Testis (tissue), 5 donors: ENCODE results near the gene CTNNA1. TPM values are rescaled to one million over a fixed set of nuclear protein-coding genes. Genes with fewer than 3 reads are reported as not detected.
"Not testable (repeated sequence)": the region's sequence is repeated elsewhere in the genome, so short reads cannot be mapped to it uniquely, and the experiment has no call there.

Source experiments
- DNase-seq: peaks from one replicate; pipeline ENCODE4 v3.0.0-alpha.2; 2019
- H3K27ac ChIP-seq, 2 donors: fragments of 200-600 bp; sonication (generic); one replicate each; pipeline ENCODE4 v1.5.1; 2019
- H3K27me3 ChIP-seq: fragments of 200-600 bp; sonication (generic); one replicate; pipeline ENCODE4 v1.5.1; 2019
- H3K36me3 ChIP-seq: fragments of 200-600 bp; sonication (generic); one replicate; pipeline ENCODE4 v1.5.1; 2017; ENCODE audit warnings: low read depth; ENCODE audit errors: missing control alignments
- H3K4me1 ChIP-seq: fragments of 200-600 bp; sonication (generic); one replicate; pipeline ENCODE4 v1.5.1; 2019
- H3K4me3 ChIP-seq, 2 donors: fragments of 200-600 bp; sonication (generic); one replicate each; pipeline ENCODE4 v1.5.1; 2017 to 2019
- H3K9me3 ChIP-seq: fragments of 200-600 bp; sonication (generic); one replicate; pipeline ENCODE4 v1.5.1; 2017
- POLR2A ChIP-seq: fragments of 450-650 bp; IDR thresholded peaks from one replicate; pipeline ENCODE4 v1.6.1; 2017; ENCODE audit warnings: antibody characterized with exemption, mild to moderate bottlenecking, moderate library complexity
- WGBS, 2 donors: methylation state at CpG; one replicate each; pipeline ENCODE4 v1.1.5; 2018; 5-methylcytosine and 5-hydroxymethylcytosine counted together
- intact Hi-C: fragments of 100-400 bp; cut with DNase I; formaldehyde crosslinking; loops from one replicate; pipeline ENCODE4 v1.15.1; 2023; ENCODE audit warnings: low total_unique reads
- long read RNA-seq, 2 donors: transcript quantifications; one replicate each; lab custom pipeline, GENCODE V29; 2026
- polyA plus RNA-seq: library from polyadenylated mRNA; stranded (reverse); fragments of 350-450 nt; fragmentation: Illumina TruSeq; extraction: RNeasy Lipid Tissue Mini Kit (QIAGEN cat#74804); gene quantifications from one replicate; pipeline ENCODE4 v1.2.3, GENCODE V29; 2014; ENCODE audit warnings: low read depth, low replicate concordance; ENCODE audit not compliant: insufficient read depth
- total RNA-seq, 2 donors: library from RNA; depleted of rRNA; stranded (reverse); fragments of >200 nt; gene quantifications; one replicate each; pipeline ENCODE4 v1.2.3, GENCODE V29; 2016
- TF ChIP-seq, protein P1 (sequence below), 3 experiments: fragments of 450-650 bp in 2 of 3; fragments of 200-600 bp in 1 of 3; sonication (generic) in 1 of 3; IDR thresholded peaks; one replicate each; pipeline ENCODE4 v1.5.1; 2016 to 2019; ENCODE audit warnings: antibody characterized with exemption in 3 of 3, mild to moderate bottlenecking in 2 of 3, moderate library complexity in 1 of 3

Gene CTNNA1, protein sequence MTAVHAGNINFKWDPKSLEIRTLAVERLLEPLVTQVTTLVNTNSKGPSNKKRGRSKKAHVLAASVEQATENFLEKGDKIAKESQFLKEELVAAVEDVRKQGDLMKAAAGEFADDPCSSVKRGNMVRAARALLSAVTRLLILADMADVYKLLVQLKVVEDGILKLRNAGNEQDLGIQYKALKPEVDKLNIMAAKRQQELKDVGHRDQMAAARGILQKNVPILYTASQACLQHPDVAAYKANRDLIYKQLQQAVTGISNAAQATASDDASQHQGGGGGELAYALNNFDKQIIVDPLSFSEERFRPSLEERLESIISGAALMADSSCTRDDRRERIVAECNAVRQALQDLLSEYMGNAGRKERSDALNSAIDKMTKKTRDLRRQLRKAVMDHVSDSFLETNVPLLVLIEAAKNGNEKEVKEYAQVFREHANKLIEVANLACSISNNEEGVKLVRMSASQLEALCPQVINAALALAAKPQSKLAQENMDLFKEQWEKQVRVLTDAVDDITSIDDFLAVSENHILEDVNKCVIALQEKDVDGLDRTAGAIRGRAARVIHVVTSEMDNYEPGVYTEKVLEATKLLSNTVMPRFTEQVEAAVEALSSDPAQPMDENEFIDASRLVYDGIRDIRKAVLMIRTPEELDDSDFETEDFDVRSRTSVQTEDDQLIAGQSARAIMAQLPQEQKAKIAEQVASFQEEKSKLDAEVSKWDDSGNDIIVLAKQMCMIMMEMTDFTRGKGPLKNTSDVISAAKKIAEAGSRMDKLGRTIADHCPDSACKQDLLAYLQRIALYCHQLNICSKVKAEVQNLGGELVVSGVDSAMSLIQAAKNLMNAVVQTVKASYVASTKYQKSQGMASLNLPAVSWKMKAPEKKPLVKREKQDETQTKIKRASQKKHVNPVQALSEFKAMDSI
- 100 to 1,000 TPM; 135 to 154 TPM for total RNA-seq
- polyA plus RNA-seq, result 107 TPM
- long read RNA-seq, donor 1, transcript CTNNA1-201 (18 exons, 3,756 nt), result major isoform, 37 of 174 reads
- long read RNA-seq, donor 1, transcript CTNNA1-236 (2 exons, 2,044 nt), result minor isoform, 13 of 174 reads
- long read RNA-seq, donor 1, partial matches to known transcripts, result 103 of 174 reads
- long read RNA-seq, donor 1, other reads (novel, unspliced or antisense), result 21 of 174 reads
- long read RNA-seq, donor 2, transcript CTNNA1-201 (18 exons, 3,756 nt), result major isoform, 16 of 33 reads
- long read RNA-seq, donor 2, partial matches to known transcripts, result 13 of 33 reads
- long read RNA-seq, donor 2, other reads (novel, unspliced or antisense), result 0 of 33 reads

DNA sequence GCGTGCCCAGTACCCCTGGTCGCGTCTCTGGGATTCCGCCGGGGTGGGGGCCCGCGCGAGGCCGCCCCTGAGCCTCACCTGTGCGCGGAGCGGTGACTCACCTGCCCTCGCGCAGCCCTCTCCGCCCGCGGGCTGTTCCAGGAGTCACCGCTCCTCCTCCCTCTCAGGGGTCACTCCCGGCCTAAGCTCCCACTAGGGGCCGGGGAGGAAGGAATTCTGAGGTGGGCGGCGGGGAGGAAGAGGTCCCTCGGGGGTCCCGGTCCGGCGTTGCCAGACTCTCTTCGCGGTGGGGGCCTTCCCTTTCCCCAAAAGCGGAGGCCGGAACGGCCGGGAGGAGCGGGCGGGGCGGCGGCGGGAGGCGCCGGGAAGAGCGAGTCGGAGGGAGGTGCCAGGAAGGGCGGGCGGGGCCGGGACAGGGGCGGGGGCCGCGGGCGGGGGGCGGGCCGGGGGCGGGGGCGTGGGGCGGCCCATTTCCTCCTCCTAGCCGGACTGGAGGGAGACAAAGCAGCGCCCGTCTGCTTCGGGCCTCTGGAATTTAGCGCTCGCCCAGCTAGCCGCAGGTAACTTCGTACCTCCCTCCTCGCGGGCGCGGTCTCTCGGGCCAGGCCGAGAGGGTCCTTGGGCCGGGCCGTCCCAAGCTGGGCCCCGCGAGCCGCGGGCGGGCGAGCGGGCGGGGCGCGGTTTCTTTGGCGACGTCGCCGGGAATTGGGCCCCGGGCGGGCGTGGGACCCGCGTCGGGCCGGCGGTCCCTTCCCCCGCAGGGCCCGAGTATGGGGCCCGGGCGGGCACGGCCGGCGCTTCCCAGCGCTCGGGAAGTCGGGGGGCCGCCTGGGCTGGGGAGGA is at the start of gene CTNNA1:
TSS of gene CTNNA1 (plus strand) at position 475 of the 843 bp plus-strand sequence. CDS start 28,500 bp downstream, outside the sequence.
- WGBS, 2 donors, result 0% methylated on average over 76 of the region's 102 CpGs; no CpG with 5 or more reads in 1 of the 2 donors
- no peaks in the 10 kb centered on the region for H3K9me3 ChIP-seq

DNA sequence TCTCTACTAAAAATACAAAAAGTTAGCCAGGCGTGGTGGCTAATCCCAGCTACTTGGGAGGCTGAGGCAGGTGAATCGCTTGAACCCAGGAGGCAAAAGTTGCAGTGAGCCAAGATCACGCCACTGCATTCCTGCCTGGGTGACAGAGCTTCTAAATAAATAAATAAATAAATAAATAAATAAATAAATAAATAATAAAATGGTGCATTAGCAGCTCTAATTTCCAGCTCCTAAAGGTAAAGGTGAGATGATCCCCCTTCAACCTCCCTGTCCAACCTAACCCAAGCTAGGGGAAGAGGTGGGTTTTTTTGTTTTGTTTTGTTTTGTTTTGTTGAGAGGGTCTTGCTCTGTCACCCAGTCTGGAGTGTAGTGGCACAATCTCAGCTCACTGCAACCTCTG is 49.4 kb upstream of the CTNNA1 start:
- H3K27ac ChIP-seq, H3K9me3 ChIP-seq, intact Hi-C loops, DNase-seq, H3K27me3 ChIP-seq, H3K36me3 ChIP-seq, H3K4me3 ChIP-seq: not testable (repeated sequence)
- 97 to 98% methylated on average over 3 of the region's 3 CpGs for WGBS, 2 donors
- peaks cover 11% of the 10 kb centered on the region for H3K4me1 ChIP-seq

More for the DNA sequence above, at the start of gene CTNNA1:
- peak within 1 kb of the TSS; percentile 85 to 91 for H3K4me3 ChIP-seq
- no peaks in the 10 kb centered on the region for H3K27me3 ChIP-seq
- intact Hi-C loops, result no loop called here
- peaks cover 12% of the 10 kb centered on the region for H3K4me1 ChIP-seq
- no peaks in the 10 kb centered on the region for H3K36me3 ChIP-seq
- peak within 1 kb of the TSS; percentile 96 to 99 for H3K27ac ChIP-seq
- DNase-seq, result peak; percentile 84
- TF ChIP-seq POLR2A, result no peak
- TF ChIP-seq, protein P1, sequence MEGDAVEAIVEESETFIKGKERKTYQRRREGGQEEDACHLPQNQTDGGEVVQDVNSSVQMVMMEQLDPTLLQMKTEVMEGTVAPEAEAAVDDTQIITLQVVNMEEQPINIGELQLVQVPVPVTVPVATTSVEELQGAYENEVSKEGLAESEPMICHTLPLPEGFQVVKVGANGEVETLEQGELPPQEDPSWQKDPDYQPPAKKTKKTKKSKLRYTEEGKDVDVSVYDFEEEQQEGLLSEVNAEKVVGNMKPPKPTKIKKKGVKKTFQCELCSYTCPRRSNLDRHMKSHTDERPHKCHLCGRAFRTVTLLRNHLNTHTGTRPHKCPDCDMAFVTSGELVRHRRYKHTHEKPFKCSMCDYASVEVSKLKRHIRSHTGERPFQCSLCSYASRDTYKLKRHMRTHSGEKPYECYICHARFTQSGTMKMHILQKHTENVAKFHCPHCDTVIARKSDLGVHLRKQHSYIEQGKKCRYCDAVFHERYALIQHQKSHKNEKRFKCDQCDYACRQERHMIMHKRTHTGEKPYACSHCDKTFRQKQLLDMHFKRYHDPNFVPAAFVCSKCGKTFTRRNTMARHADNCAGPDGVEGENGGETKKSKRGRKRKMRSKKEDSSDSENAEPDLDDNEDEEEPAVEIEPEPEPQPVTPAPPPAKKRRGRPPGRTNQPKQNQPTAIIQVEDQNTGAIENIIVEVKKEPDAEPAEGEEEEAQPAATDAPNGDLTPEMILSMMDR (IDR thresholded peaks at IDR 0.05), result peak in 1 of 3 experiments; percentile 3

DNA sequence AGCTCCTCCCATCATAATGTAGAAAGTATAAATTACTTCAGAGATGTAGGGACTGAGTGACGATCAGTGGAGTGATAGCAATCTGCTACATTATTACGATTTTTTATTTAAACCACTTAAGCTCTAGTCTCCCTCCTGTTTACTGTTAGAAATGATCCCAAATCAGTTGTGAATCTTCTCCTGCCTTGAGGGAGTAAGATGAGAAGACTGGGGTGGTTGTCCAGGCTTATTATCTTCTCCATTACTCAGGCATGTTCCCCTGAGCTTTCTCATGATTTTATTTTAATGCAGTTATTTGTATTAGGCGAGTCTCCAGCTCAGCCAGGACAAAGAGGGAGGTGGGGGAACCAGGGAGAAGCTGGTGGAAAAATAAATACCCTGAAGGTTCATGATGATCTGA is 48.2 kb upstream of the CTNNA1 start:
- Histone ChIP-seq H3K27ac (no peak overlapping the region), H3K27me3 (no peaks in the 10 kb centered on the region), H3K4me3 (no peak overlapping the region), H3K36me3 (no peaks in the 10 kb centered on the region), H3K4me1 (peaks cover 11% of the 10 kb centered on the region), H3K9me3 (no peaks in the 10 kb centered on the region)
- DNase-seq, result no peak
- 44 to 47% methylated on average over 3 of the region's 3 CpGs for WGBS, 2 donors
- intact Hi-C loops, result no loop called here
- TF ChIP-seq POLR2A, result no peak
- TF ChIP-seq, protein P1 (IDR thresholded peaks at IDR 0.05), result no peak

DNA sequence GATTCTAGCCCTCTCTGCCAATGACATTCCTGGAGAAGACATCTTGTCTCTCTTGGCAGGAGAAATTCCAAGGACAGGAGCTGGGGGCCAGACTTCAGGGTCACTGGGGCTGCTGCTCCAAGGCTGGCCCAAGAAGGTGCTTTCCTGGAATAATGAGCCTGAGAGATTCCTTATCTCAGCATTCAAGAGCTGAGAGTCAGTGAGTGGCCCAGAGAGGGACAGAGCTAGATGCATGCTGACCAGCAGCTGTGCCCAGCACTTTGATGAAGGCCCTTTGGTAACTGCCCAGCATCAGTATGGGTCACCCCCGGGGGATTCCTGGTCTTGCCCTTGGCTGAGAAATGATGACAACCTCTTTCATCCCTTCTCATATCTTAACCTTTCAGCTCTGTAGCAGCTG is 47.7 kb upstream of the CTNNA1 start:
- WGBS, 2 donors, result 48 to 67% methylated on average over 1 of the region's 1 CpG
- H3K9me3 ChIP-seq, result no peaks in the 10 kb centered on the region
- H3K4me3 ChIP-seq, result no peak overlapping the region
- intact Hi-C loops, result no loop called here
- H3K4me1 ChIP-seq, result peaks cover 11% of the 10 kb centered on the region
- TF ChIP-seq POLR2A, result no peak
- TF ChIP-seq, protein P1 (IDR thresholded peaks at IDR 0.05), result no peak
- no peaks in the 10 kb centered on the region for H3K27me3 ChIP-seq
- H3K36me3 ChIP-seq, result no peaks in the 10 kb centered on the region
- no peak for DNase-seq
- no peak overlapping the region for H3K27ac ChIP-seq
